ENCODE results near the gene ETDC.

Gene ETDC

GRCh38 chrX:135340831-135341230 is 31.6 kb downstream of the ETDC start:
- DNase-seq (ENCODE audit: insufficient read length, low spot score) (no peak), FAIRE-seq (no peak)
- TF ChIP-seq SPI1 (IDR thresholded peaks at IDR 0.05; ENCODE audit: low read depth, low read length) (no peak), POU2F2 (IDR thresholded peaks at IDR 0.05; ENCODE audit: low read depth, low read length) (no peak), TAF1 (IDR thresholded peaks at IDR 0.05; ENCODE audit: low read depth, low read length) (no peak), POLR2A (IDR thresholded peaks at IDR 0.05; ENCODE audit: low read depth, low read length) (no peak), PAX5 (IDR thresholded peaks at IDR 0.05; ENCODE audit: insufficient read depth, low read length, severe bottlenecking) (no peak), POLR2AphosphoS5 (IDR thresholded peaks at IDR 0.05; ENCODE audit: low read depth, low read length) (no peak)

GRCh38 chrX:135345107-135345589 is 35.9 kb downstream of the ETDC start:
- no peak for DNase-seq (ENCODE audit: insufficient read length, low spot score)
- no peak for TF ChIP-seq TAF1 (IDR thresholded peaks at IDR 0.05; ENCODE audit: low read depth, low read length)
- no peak for TF ChIP-seq POLR2A (IDR thresholded peaks at IDR 0.05; ENCODE audit: low read depth, low read length)
- no peak for TF ChIP-seq POU2F2 (IDR thresholded peaks at IDR 0.05; ENCODE audit: low read depth, low read length)
- TF ChIP-seq POLR2AphosphoS5 (IDR thresholded peaks at IDR 0.05; ENCODE audit: low read depth, low read length), result no peak
- TF ChIP-seq SPI1 (IDR thresholded peaks at IDR 0.05; ENCODE audit: low read depth, low read length), result no peak
- TF ChIP-seq PAX5 (IDR thresholded peaks at IDR 0.05; ENCODE audit: insufficient read depth, low read length, severe bottlenecking), result no peak
- FAIRE-seq, result no peak

GRCh38 chrX:135346975-135347374 is 37.7 kb downstream of the ETDC start:
- no peak for DNase-seq (ENCODE audit: insufficient read length, low spot score)
- no peak for TF ChIP-seq POU2F2 (IDR thresholded peaks at IDR 0.05; ENCODE audit: low read depth, low read length)
- no peak for TF ChIP-seq POLR2A (IDR thresholded peaks at IDR 0.05; ENCODE audit: low read depth, low read length)
- TF ChIP-seq SPI1 (IDR thresholded peaks at IDR 0.05; ENCODE audit: low read depth, low read length), result no peak
- TF ChIP-seq TAF1 (IDR thresholded peaks at IDR 0.05; ENCODE audit: low read depth, low read length), result no peak
- no peak for TF ChIP-seq PAX5 (IDR thresholded peaks at IDR 0.05; ENCODE audit: insufficient read depth, low read length, severe bottlenecking)
- no peak for TF ChIP-seq POLR2AphosphoS5 (IDR thresholded peaks at IDR 0.05; ENCODE audit: low read depth, low read length)
- FAIRE-seq, result no peak

GRCh38 chrX:135347381-135348016 is 38.2 kb downstream of the ETDC start:
- DNase-seq (ENCODE audit: insufficient read length, low spot score) (no peak), FAIRE-seq (no peak)
- no peak for TF ChIP-seq SPI1 (IDR thresholded peaks at IDR 0.05; ENCODE audit: low read depth, low read length)
- no peak for TF ChIP-seq TAF1 (IDR thresholded peaks at IDR 0.05; ENCODE audit: low read depth, low read length)
- no peak for TF ChIP-seq POLR2A (IDR thresholded peaks at IDR 0.05; ENCODE audit: low read depth, low read length)
- TF ChIP-seq PAX5 (IDR thresholded peaks at IDR 0.05; ENCODE audit: insufficient read depth, low read length, severe bottlenecking), result no peak
- no peak for TF ChIP-seq POU2F2 (IDR thresholded peaks at IDR 0.05; ENCODE audit: low read depth, low read length)
- no peak for TF ChIP-seq POLR2AphosphoS5 (IDR thresholded peaks at IDR 0.05; ENCODE audit: low read depth, low read length)

- DNase-seq (ENCODE audit: insufficient read length, low spot score) (no peak), FAIRE-seq (peak; percentile 84)
- TF ChIP-seq POLR2A (IDR thresholded peaks at IDR 0.05; ENCODE audit: low read depth, low read length), result no peak
- no peak for TF ChIP-seq TAF1 (IDR thresholded peaks at IDR 0.05; ENCODE audit: low read depth, low read length)
- 0 out of 2 replicates have a peak, but pooled peaks have one; percentile 12 for TF ChIP-seq SPI1 (IDR thresholded peaks at IDR 0.05; ENCODE audit: low read depth, low read length)
Observed at GRCh38 chrX:135354288-135354687, 45.0 kb downstream of the ETDC start.
